Prostate gland (tissue), 2 donors: ENCODE results near the gene HSPG2. TPM values are rescaled to one million over a fixed set of nuclear protein-coding genes. Genes with fewer than 3 reads are reported as not detected.
A peak's percentile ranks its signal among the peaks of the same experiment; 100 is the strongest.
"Not testable (repeated sequence)": the region's sequence is repeated elsewhere in the genome, so short reads cannot be mapped to it uniquely, and the experiment has no call there.

Source experiments
- DNase-seq: peaks from one replicate; pipeline ENCODE4 v3.0.0-alpha.2; 2019; ENCODE audit warnings: low spot score
- H3K27ac ChIP-seq, 2 donors: fragments of 200-600 bp; sonication (generic); 2 replicates each; pipeline ENCODE4 v1.5.1; 2017 to 2019
- H3K27me3 ChIP-seq: fragments of 200-600 bp; sonication (generic); replicated peaks from 2 replicates; pipeline ENCODE4 v1.5.1; 2019; ENCODE audit not compliant: insufficient read depth
- H3K36me3 ChIP-seq, 2 donors: fragments of 200-600 bp; sonication (generic); 1 replicate in 1 of 2; 2 replicates in 1 of 2; pipeline versions ENCODE4 v1.5.1 to v1.8.1; 2017 to 2019
- H3K4me1 ChIP-seq: fragments of 200-600 bp; sonication (generic); replicated peaks from 2 replicates; pipeline ENCODE4 v1.5.1; 2019
- H3K4me3 ChIP-seq, 2 donors: fragments of 200-600 bp; sonication (generic); 2 replicates each; pipeline ENCODE4 v1.5.1; 2017 to 2019
- H3K9me3 ChIP-seq: fragments of 200-600 bp; sonication (generic); 2 replicates; pipeline ENCODE4 v1.5.1; 2017
- POLR2A ChIP-seq: fragments of 450-650 bp; IDR thresholded peaks from one replicate; pipeline ENCODE4 v1.6.1; 2016; ENCODE audit warnings: antibody characterized with exemption, mild to moderate bottlenecking
- POLR2AphosphoS5 ChIP-seq: sonication (generic); formaldehyde crosslinking; IDR thresholded peaks from one replicate; pipeline ENCODE4 v1.6.1; 2017; ENCODE audit warnings: antibody characterized with exemption
- WGBS: methylation state at CpG from one replicate; pipeline ENCODE4 v1.1.5; 2018; 5-methylcytosine and 5-hydroxymethylcytosine counted together
- intact Hi-C: fragments of 100-400 bp; cut with DNase I; formaldehyde crosslinking; loops from one replicate; pipeline ENCODE4 v1.14.2; 2022
- total RNA-seq, 2 donors: library from RNA; depleted of rRNA; stranded (reverse); fragments of >200 nt; gene quantifications; one replicate each; pipeline ENCODE4 v1.1.0, GENCODE V29; 2016
- TF ChIP-seq, protein P1 (sequence below), 4 experiments: fragments of 200-600 bp in 2 of 4; fragments of 450-650 bp in 2 of 4; sonication (generic) in 2 of 4; IDR thresholded peaks; 1 replicate in 3 of 4; 2 replicates in 1 of 4; pipeline ENCODE4 v1.5.1; 2016 to 2019; ENCODE audit warnings: antibody characterized with exemption in 4 of 4, mild to moderate bottlenecking in 2 of 4, moderate library complexity in 2 of 4

The HSPG2 gene
- total RNA-seq, 2 donors from 2014 or later = 135 to 257 TPM

DNA sequence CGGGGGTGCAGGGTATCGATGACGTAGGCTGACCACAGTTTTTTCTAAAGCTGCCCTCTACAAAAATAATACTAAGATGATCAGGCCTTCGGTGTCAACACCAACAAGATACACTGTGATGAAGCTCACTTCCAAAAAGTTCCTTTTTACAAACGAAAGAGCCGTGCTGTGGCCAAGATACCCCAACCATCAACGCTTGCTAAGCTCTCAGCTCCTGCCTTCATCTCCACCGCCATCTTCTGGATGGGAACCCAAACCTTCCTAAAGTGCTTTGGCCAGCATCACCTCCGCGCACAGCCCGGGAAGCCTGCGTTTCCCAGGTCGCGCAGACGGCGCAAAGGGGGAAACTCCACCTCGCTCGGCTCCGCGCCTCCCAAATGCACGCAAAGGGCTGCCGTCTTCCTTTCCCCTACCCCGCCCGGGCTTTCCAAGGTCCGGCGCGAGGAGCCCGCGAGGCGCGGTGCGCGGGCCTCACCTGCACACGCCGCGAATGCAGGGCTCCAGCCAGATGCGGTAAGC, 154.7 kb downstream of the HSPG2 start:
- WGBS = 2% methylated on average over 24 of the region's 37 CpGs

DNA sequence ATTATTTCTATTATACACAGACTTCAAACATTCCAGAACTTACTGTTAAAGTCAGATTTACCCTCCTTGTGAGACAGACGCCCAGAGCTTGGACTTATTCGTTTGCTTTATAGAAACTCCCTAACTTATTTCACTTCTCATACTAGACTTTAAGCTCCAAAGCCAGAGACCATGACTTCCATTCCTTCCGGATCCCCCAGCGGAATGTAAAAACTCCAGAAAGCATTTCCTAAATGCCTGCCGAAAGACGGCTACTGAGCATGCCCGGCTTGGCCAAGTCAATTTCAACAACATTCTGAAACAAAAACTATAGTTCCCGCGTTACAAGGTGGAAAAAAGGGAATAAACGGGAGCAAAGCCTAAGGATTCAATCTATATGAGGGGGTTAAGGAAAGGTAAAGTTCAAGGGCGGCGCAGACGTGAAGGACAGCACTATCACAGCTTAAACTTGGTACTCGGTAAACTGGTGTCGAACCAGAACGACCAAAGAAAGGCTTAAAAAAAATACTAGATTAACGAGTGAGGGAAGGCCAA, 155.2 kb downstream of the HSPG2 start:
- Histone ChIP-seq H3K4me3 (peak overlapping the region; percentile 90 to 94), H3K4me1 (peaks cover 4% of the 10 kb centered on the region), H3K27me3 (no peaks in the 10 kb centered on the region), H3K27ac (peak overlapping the region; percentile 100), H3K9me3 (no peaks in the 10 kb centered on the region), H3K36me3 (no peaks in the 10 kb centered on the region)
- peak; percentile 10 for DNase-seq
- WGBS = 2% methylated on average over 17 of the region's 17 CpGs
- peak; percentile 38 for TF ChIP-seq POLR2AphosphoS5
- TF ChIP-seq, protein P1, sequence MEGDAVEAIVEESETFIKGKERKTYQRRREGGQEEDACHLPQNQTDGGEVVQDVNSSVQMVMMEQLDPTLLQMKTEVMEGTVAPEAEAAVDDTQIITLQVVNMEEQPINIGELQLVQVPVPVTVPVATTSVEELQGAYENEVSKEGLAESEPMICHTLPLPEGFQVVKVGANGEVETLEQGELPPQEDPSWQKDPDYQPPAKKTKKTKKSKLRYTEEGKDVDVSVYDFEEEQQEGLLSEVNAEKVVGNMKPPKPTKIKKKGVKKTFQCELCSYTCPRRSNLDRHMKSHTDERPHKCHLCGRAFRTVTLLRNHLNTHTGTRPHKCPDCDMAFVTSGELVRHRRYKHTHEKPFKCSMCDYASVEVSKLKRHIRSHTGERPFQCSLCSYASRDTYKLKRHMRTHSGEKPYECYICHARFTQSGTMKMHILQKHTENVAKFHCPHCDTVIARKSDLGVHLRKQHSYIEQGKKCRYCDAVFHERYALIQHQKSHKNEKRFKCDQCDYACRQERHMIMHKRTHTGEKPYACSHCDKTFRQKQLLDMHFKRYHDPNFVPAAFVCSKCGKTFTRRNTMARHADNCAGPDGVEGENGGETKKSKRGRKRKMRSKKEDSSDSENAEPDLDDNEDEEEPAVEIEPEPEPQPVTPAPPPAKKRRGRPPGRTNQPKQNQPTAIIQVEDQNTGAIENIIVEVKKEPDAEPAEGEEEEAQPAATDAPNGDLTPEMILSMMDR (IDR thresholded peaks at IDR 0.05) = no peak
- intact Hi-C loops = no loop called here

More for the DNA sequence above, 154.7 kb downstream of the HSPG2 start:
- Histone ChIP-seq H3K9me3 (no peaks in the 10 kb centered on the region), H3K27me3 (no peaks in the 10 kb centered on the region), H3K4me1 (peaks cover 4% of the 10 kb centered on the region), H3K27ac (peak overlapping the region; percentile 100), H3K36me3 (no peaks in the 10 kb centered on the region), H3K4me3 (peak overlapping the region; percentile 90 to 94)
- DNase-seq = peak; percentile 64
- TF ChIP-seq, protein P1 (IDR thresholded peaks at IDR 0.05) = peak in 1 of 4 experiments; percentile 26
- TF ChIP-seq POLR2A = no peak
- intact Hi-C loops = no loop called here

DNA sequence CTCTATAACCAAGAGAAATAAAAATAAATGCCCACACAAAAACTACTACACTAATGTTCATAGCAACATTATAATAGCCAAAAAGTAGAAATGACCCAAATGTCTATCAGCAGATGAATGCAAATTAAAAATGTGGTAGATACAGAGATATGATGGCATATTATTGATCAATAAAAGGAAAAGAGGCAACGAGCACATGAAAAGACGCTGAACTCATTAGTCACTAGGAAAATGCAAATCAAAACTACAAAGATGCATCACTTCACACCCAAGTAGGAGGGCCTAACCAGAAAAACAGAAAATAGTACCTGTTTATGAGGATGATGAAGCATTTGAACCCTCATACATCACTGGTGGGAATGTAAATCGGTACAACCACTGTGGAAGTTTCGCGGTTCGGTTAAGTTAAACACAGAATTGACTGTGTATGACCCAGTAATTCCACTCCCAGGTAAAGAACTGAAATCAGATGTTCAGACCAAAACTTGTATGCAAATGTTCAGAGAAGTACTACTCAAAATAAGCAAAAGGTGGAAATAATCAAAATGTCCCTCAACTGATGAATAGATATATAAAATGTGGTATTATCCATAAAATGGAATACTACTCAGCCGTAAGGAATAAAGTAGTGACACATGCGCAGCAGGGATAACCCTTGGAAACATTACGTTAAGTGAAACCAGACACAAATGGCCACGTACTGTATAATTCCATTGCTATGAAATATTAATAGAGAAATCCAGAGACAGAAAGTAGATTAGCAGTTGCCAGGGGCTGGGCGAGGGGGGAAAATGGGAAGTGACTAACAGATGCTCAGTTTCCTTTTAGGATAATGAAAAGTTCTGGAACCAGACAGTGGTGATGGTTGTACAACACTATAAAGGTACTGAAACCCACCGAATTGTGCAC, 157.2 kb downstream of the HSPG2 start:
- intact Hi-C loops = no loop called here
- H3K4me1 ChIP-seq = peaks cover 4% of the 10 kb centered on the region
- no peak overlapping the region for H3K27ac ChIP-seq
- no peak overlapping the region for H3K4me3 ChIP-seq
- no peaks in the 10 kb centered on the region for H3K27me3 ChIP-seq
- no peaks in the 10 kb centered on the region for H3K36me3 ChIP-seq
- WGBS = 88% methylated on average over 12 of the region's 12 CpGs
- TF ChIP-seq POLR2A (no peak), POLR2AphosphoS5 (no peak)
- TF ChIP-seq, protein P1 (IDR thresholded peaks at IDR 0.05) = no peak
- no peaks in the 10 kb centered on the region for H3K9me3 ChIP-seq
- DNase-seq = no peak

DNA sequence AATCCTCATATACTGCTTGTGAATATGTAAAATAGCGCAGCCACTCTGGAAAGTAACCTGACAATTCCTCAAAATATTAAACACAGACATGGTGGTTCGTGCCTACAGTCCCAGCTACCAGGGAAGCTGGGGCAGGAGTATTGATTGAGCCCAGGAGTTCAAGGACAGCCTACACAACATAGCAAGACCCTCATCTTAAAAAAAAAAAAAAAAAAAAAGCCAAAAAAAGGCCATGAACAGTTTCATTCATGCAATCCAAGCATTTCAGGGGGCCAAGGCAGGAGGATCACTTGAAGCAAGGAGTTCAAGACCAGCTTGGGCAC, 158.7 kb downstream of the HSPG2 start:
- no peaks in the 10 kb centered on the region for H3K27me3 ChIP-seq
- 93% methylated on average over 2 of the region's 2 CpGs for WGBS
- no peak for TF ChIP-seq POLR2A
- TF ChIP-seq, protein P1 (IDR thresholded peaks at IDR 0.05) = no peak
- H3K4me3 ChIP-seq = no peak overlapping the region
- intact Hi-C loops = no loop called here
- no peaks in the 10 kb centered on the region for H3K9me3 ChIP-seq
- H3K27ac ChIP-seq = no peak overlapping the region
- no peaks in the 10 kb centered on the region for H3K36me3 ChIP-seq
- DNase-seq = no peak
- H3K4me1 ChIP-seq = peaks cover 4% of the 10 kb centered on the region

DNA sequence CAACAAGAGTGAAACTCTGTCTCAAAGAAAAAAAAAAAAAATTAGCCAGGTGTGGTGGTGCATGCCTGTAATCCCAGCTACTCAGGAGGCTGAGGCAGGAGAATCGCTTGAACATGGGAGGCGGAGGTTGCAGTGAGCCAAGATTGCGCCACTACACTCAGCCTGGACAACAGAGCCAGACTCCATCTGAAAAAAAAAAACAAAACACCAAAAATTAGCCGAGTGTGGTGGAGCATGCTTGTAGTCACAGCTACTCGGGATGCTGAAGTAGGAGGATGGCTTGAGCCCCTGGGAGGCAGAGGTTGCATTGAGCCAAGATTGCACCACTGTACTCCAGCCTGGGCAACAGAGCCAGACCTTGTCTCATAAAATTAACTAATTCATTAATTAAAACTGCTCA, 160.2 kb downstream of the HSPG2 start:
- H3K9me3 ChIP-seq, H3K4me3 ChIP-seq, intact Hi-C loops, DNase-seq, H3K27me3 ChIP-seq, H3K27ac ChIP-seq, H3K36me3 ChIP-seq, H3K4me1 ChIP-seq: not testable (repeated sequence)
- WGBS = 78% methylated on average over 5 of the region's 5 CpGs
